ENCODE data around the gene DBP.

DBP gene

GRCh38 chr19:48609571-48610108 lies 27.5 kb downstream of the DBP start:
- DNase-seq (ENCODE audit: low read depth): no peak

GRCh38 chr19:48608798-48609263 lies 28.3 kb downstream of the DBP start:
- peak; percentile 42 for DNase-seq (ENCODE audit: low read depth)

GRCh38 chr19:48607359-48607755 lies 29.8 kb downstream of the DBP start:
- no peak for DNase-seq (ENCODE audit: low read depth)

GRCh38 chr19:48606463-48607358 lies 30.5 kb downstream of the DBP start, which contains the start of gene SPACA4:
Gene SPACA4, plus strand, starts transcription at chr19:48606742. Its CDS starts 237 bp downstream, at chr19:48606979.
- no peak for DNase-seq (ENCODE audit: low read depth)

GRCh38 chr19:48603850-48604249 lies 33.3 kb downstream of the DBP start:
- no peak for DNase-seq (ENCODE audit: low read depth)

- no peak for DNase-seq (ENCODE audit: low read depth)
Measured at GRCh38 chr19:48603449-48603848, 33.7 kb downstream of the DBP start.

- DNase-seq (ENCODE audit: low read depth): no peak
Measured at GRCh38 chr19:48603001-48603400, 34.2 kb downstream of the DBP start.

GRCh38 chr19:48600679-48601417 lies 36.3 kb downstream of the DBP start:
- DNase-seq (ENCODE audit: low read depth): no peak

- no peak for DNase-seq (ENCODE audit: low read depth)
Measured at GRCh38 chr19:48598996-48599700, 38.0 kb downstream of the DBP start.

GRCh38 chr19:48596679-48597465 lies 40.3 kb downstream of the DBP start:
- DNase-seq (ENCODE audit: low read depth): no peak

- no peak for DNase-seq (ENCODE audit: low read depth)
Measured at GRCh38 chr19:48596237-48596636, 40.9 kb downstream of the DBP start.

- no peak for DNase-seq (ENCODE audit: low read depth)
Measured at GRCh38 chr19:48595833-48596232, 41.3 kb downstream of the DBP start.

GRCh38 chr19:48595171-48595570 lies 42.0 kb downstream of the DBP start:
- DNase-seq (ENCODE audit: low read depth): no peak

GRCh38 chr19:48591021-48591420 lies 46.2 kb downstream of the DBP start:
- DNase-seq (ENCODE audit: low read depth): peak; percentile 21

- peak; percentile 83 for DNase-seq (ENCODE audit: low read depth)
Measured at GRCh38 chr19:48588670-48589401, 48.3 kb downstream of the DBP start.

GRCh38 chr19:48587387-48587786 lies 49.8 kb downstream of the DBP start:
- no peak for DNase-seq (ENCODE audit: low read depth)

- no peak for DNase-seq (ENCODE audit: low read depth)
Measured at GRCh38 chr19:48582168-48582567, 55.0 kb downstream of the DBP start.
